H9 (cell line): ENCODE results near the gene ZMYM3. TPM values are rescaled to one million over a fixed set of nuclear protein-coding genes. Genes with fewer than 3 reads are reported as not detected.

Experiments used
- DNase-seq: peaks from one replicate; pipeline ENCODE4 v3.0.0-alpha.2; 2017
- H2AFZ ChIP-seq: one replicate; pipeline ENCODE4 v1.6.1; 2013; ENCODE audit warnings: mild to moderate bottlenecking, low read length, control low read depth, moderate library complexity
- H2AK5ac ChIP-seq: 2 replicates; pipeline ENCODE4 v1.6.1; 2013; ENCODE audit warnings: low read length, control low read depth, mixed read lengths; ENCODE audit not compliant: insufficient read length
- H2BK120ac ChIP-seq: one replicate; pipeline ENCODE4 v1.6.1; 2013; ENCODE audit warnings: low read depth, mild to moderate bottlenecking, low read length, control low read depth, inconsistent platforms; ENCODE audit not compliant: poor library complexity, severe bottlenecking
- H2BK12ac ChIP-seq: 2 replicates; pipeline ENCODE4 v1.6.1; 2013; ENCODE audit warnings: low read length, control low read depth, mixed read lengths, low read depth; ENCODE audit not compliant: insufficient read length
- H2BK15ac ChIP-seq: 2 replicates; pipeline ENCODE4 v1.6.1; 2013; ENCODE audit warnings: low read depth, low read length, control low read depth
- H2BK20ac ChIP-seq: one replicate; pipeline ENCODE4 v1.6.1; 2013; ENCODE audit warnings: low read depth, mild to moderate bottlenecking, low read length, control low read depth, inconsistent platforms; ENCODE audit not compliant: poor library complexity, severe bottlenecking
- H2BK5ac ChIP-seq: 2 replicates; pipeline ENCODE4 v1.6.1; 2013; ENCODE audit warnings: low read length, control low read depth, mixed read lengths; ENCODE audit not compliant: insufficient read length
- H3K14ac ChIP-seq: 2 replicates; pipeline ENCODE4 v1.6.1; 2013; ENCODE audit warnings: low read length, control low read depth; ENCODE audit not compliant: insufficient read depth
- H3K18ac ChIP-seq: 2 replicates; pipeline ENCODE4 v1.6.1; 2013; ENCODE audit warnings: low read depth, mild to moderate bottlenecking, mixed read lengths, low read length, control low read depth; ENCODE audit not compliant: insufficient read length
- H3K23ac ChIP-seq: 2 replicates; pipeline ENCODE4 v1.6.1; 2013; ENCODE audit warnings: low read length, control low read depth, mixed read lengths, low read depth; ENCODE audit not compliant: insufficient read length
- H3K23me2 ChIP-seq: 2 replicates; pipeline ENCODE4 v1.6.1; 2013; ENCODE audit warnings: low read depth, mild to moderate bottlenecking, mixed read lengths, low read length, control low read depth; ENCODE audit not compliant: insufficient read length, poor library complexity, severe bottlenecking
- H3K27ac ChIP-seq: 2 replicates; pipeline ENCODE4 v1.5.1; 2013; ENCODE audit warnings: low read length, control low read depth, mixed read lengths, low read depth; ENCODE audit not compliant: insufficient read length
- H3K27me3 ChIP-seq: 2 replicates; pipeline ENCODE4 v1.6.1; 2013; ENCODE audit warnings: low read length, control low read depth, inconsistent platforms; ENCODE audit not compliant: insufficient read depth
- H3K4ac ChIP-seq: 2 replicates; pipeline ENCODE4 v1.6.1; 2013; ENCODE audit warnings: low read depth, mild to moderate bottlenecking, control low read depth, inconsistent platforms, low read length, moderate library complexity
- H3K4me1 ChIP-seq: 2 replicates; pipeline ENCODE4 v1.6.1; 2013; ENCODE audit warnings: low read length, control low read depth, inconsistent platforms; ENCODE audit not compliant: insufficient read depth
- H3K4me2 ChIP-seq: 2 replicates; pipeline ENCODE4 v1.6.1; 2013; ENCODE audit warnings: low read length, control low read depth, mixed read lengths; ENCODE audit not compliant: insufficient read length, insufficient read depth
- H3K56ac ChIP-seq: 2 replicates; pipeline ENCODE4 v1.6.1; 2013; ENCODE audit warnings: low read depth, mild to moderate bottlenecking, mixed read lengths, low read length, control low read depth; ENCODE audit not compliant: insufficient read length
- H3K79me1 ChIP-seq: 2 replicates; pipeline ENCODE4 v1.6.1; 2013; ENCODE audit warnings: low read depth, mild to moderate bottlenecking, moderate library complexity, low read length, control low read depth, inconsistent platforms; ENCODE audit not compliant: insufficient read depth, poor library complexity, severe bottlenecking
- H3K79me2 ChIP-seq: 2 replicates; pipeline ENCODE4 v1.6.1; 2013; ENCODE audit warnings: low read length, control low read depth, inconsistent platforms; ENCODE audit not compliant: insufficient read depth
- H3K9ac ChIP-seq: 2 replicates; pipeline ENCODE4 v1.6.1; 2013; ENCODE audit warnings: low read length, control low read depth, mixed read lengths; ENCODE audit not compliant: insufficient read length; ENCODE audit errors: extremely low read depth
- H3K9me3 ChIP-seq: one replicate; pipeline ENCODE4 v1.6.1; 2013; ENCODE audit warnings: low read depth, low read length, inconsistent platforms; ENCODE audit not compliant: control insufficient read depth
- H3T11ph ChIP-seq: one replicate; pipeline ENCODE4 v1.6.1; 2013; ENCODE audit warnings: mild to moderate bottlenecking, low read length, control low read depth, inconsistent platforms
- H4K20me1 ChIP-seq: one replicate; pipeline ENCODE4 v1.6.1; 2013; ENCODE audit not compliant: control insufficient read depth, insufficient read length, insufficient read depth
- H4K5ac ChIP-seq: 2 replicates; pipeline ENCODE4 v1.6.1; 2013; ENCODE audit warnings: low read depth, mild to moderate bottlenecking, mixed read lengths, low read length, control low read depth; ENCODE audit not compliant: insufficient read length
- H4K8ac ChIP-seq: replicated peaks from 2 replicates; pipeline ENCODE4 v1.6.1; 2013; ENCODE audit warnings: low read length, control low read depth, mixed read lengths, low read depth; ENCODE audit not compliant: insufficient read length
- H4K91ac ChIP-seq: 2 replicates; pipeline ENCODE4 v1.6.1; 2013; ENCODE audit warnings: low read depth, mild to moderate bottlenecking, moderate library complexity, mixed read lengths, low read length, control low read depth; ENCODE audit not compliant: insufficient read length
- H3K27ac Mint-ChIP-seq, 3 experiments: 2 replicates in 2 of 3; 3 replicates in 1 of 3; pipeline ENCODE4 v1.8.0; 2020 to 2021; ENCODE audit warnings: mixed read lengths in 3 of 3, mild to moderate bottlenecking in 1 of 3, moderate library complexity in 1 of 3
- H3K27me3 Mint-ChIP-seq: 2 replicates; pipeline ENCODE4 v1.8.0; 2021; ENCODE audit warnings: low read depth, mild to moderate bottlenecking, moderate library complexity, mixed read lengths
- H3K36me3 Mint-ChIP-seq, 3 experiments: 2 replicates in 2 of 3; 3 replicates in 1 of 3; pipeline ENCODE4 v1.8.0; 2020 to 2021; ENCODE audit warnings: low read depth in 3 of 3, mixed read lengths in 3 of 3; ENCODE audit not compliant: insufficient read depth in 1 of 3
- H3K4me1 Mint-ChIP-seq, 2 experiments: 2 replicates each; pipeline ENCODE4 v1.8.0; 2020; ENCODE audit warnings: mixed read lengths in 2 of 2
- H3K4me3 Mint-ChIP-seq, 2 experiments: 2 replicates in 1 of 2; 3 replicates in 1 of 2; pipeline ENCODE4 v1.8.0; 2020 to 2021; ENCODE audit warnings: mild to moderate bottlenecking in 2 of 2, mixed read lengths in 2 of 2, moderate library complexity in 1 of 2
- H3K9me3 Mint-ChIP-seq, 2 experiments: 2 replicates in 1 of 2; 3 replicates in 1 of 2; pipeline ENCODE4 v1.8.0; 2020; ENCODE audit warnings: mild to moderate bottlenecking in 2 of 2, mixed read lengths in 2 of 2, moderate library complexity in 1 of 2
- CTCF ChIP-seq: fragments of 200-600 bp; sonication (generic); conservative IDR thresholded peaks from 3 replicates; pipeline ENCODE4 v1.8.0; 2021; ENCODE audit warnings: antibody characterized with exemption, mild to moderate bottlenecking
- WGBS: extraction: QIAGEN DNeasy Blood & Tissue Kit; methylation state at CpG from one replicate; pipeline ENCODE4 v1.1.7; 2013; ENCODE audit warnings: missing lambda C conversion rate, low lambda C conversion rate, mixed read lengths; ENCODE audit not compliant: insufficient read length; ENCODE audit errors: extremely low coverage; 5-methylcytosine and 5-hydroxymethylcytosine counted together
- total RNA-seq: library from RNA; stranded (reverse); gene quantifications from 2 replicates; pipeline ENCODE4 v1.2.1, GENCODE V29; 2021

The ZMYM3 gene
- total RNA-seq, 1 experiment from 2014 or later = 86.5 TPM

- Histone ChIP-seq H3K9ac (no peak overlapping the region), H3K4me2 (no peak overlapping the region), H3K18ac (no peak overlapping the region), H3K27ac (no peak overlapping the region), H3T11ph (no peak overlapping the region), H4K8ac (no peak overlapping the region), H3K23ac (no peak overlapping the region), H3K56ac (no peak overlapping the region), H3K27me3 (no peaks in the 10 kb centered on the region), H3K79me2 (no peaks in the 10 kb centered on the region), H4K91ac (no peak overlapping the region), H3K14ac (no peak overlapping the region), H3K4me1 (no peaks in the 10 kb centered on the region), H2BK20ac (no peak overlapping the region), H2BK5ac (no peak overlapping the region), H2BK15ac (no peak overlapping the region), H2BK120ac (no peak overlapping the region), H2AFZ (no peak overlapping the region), H4K5ac (no peak overlapping the region), H3K9me3 (peaks cover 14% of the 10 kb centered on the region), H3K4ac (no peak overlapping the region), H3K23me2 (no peaks in the 10 kb centered on the region), H3K79me1 (no peaks in the 10 kb centered on the region), H2BK12ac (no peak overlapping the region), H4K20me1 (no peaks in the 10 kb centered on the region), H2AK5ac (no peak overlapping the region)
- no peaks in the 10 kb centered on the region for H3K27me3 Mint-ChIP-seq
- H3K36me3 Mint-ChIP-seq = peaks cover 70 to 94% (median 75%) of the 10 kb centered on the region in 3 experiments
- H3K27ac Mint-ChIP-seq = peak overlapping the region in 1 of 3 experiments; percentile 84; a peak in 2 of 7 replicates
- H3K9me3 Mint-ChIP-seq = peaks cover 65 to 68% of the 10 kb centered on the region in 2 experiments
- H3K4me3 Mint-ChIP-seq = no peak overlapping the region
- DNase-seq = no peak
- WGBS = no CpG with 5 or more reads among the region's 6 CpGs
- no peak for TF ChIP-seq CTCF
- peaks cover 2 to 14% of the 10 kb centered on the region in 2 experiments; a peak in 3 of 4 replicates for H3K4me1 Mint-ChIP-seq
These were observed 42.9 kb upstream of the ZMYM3 start for GRCh38 chrX:71296806-71297205.
